Calu3 (cell line): ENCODE data around the gene GOLIM4. TPM values are rescaled to one million over a fixed set of nuclear protein-coding genes. Genes with fewer than 3 reads are reported as not detected.

Experiments
- BruUV-seq: library from RNA; stranded (reverse); fragments of 400-500 nt; replicated peaks from 2 replicates; lab custom pipeline; 2021; lab: Mats Ljungman, UMichigan
- CTCF ChIA-PET: fragments of 300-600 bp; sonication (Branson Sonifier 250); formaldehyde crosslinking; loops from one replicate; lab custom pipeline; 2022; ENCODE audit warnings: antibody characterized with exemption; lab: Charles Lee
- DNase-seq: peaks from one replicate; pipeline ENCODE4 v3.0.0; 2022
- H3K27ac Mint-ChIP-seq: one replicate; pipeline ENCODE4 v1.8.0; 2022; ENCODE audit warnings: mixed read lengths; ENCODE audit not compliant: unreplicated experiment
- H3K27me3 Mint-ChIP-seq: one replicate; pipeline ENCODE4 v1.8.0; 2022; ENCODE audit warnings: mixed read lengths; ENCODE audit not compliant: unreplicated experiment
- H3K36me3 Mint-ChIP-seq: one replicate; pipeline ENCODE4 v1.8.0; 2022; ENCODE audit warnings: mild to moderate bottlenecking, moderate library complexity, mixed read lengths; ENCODE audit not compliant: insufficient read depth, unreplicated experiment
- H3K4me1 Mint-ChIP-seq: one replicate; pipeline ENCODE4 v1.8.0; 2022; ENCODE audit warnings: mild to moderate bottlenecking, low read depth, mixed read lengths; ENCODE audit not compliant: unreplicated experiment
- H3K4me3 Mint-ChIP-seq: one replicate; pipeline ENCODE4 v1.8.0; 2022; ENCODE audit warnings: mild to moderate bottlenecking, low read depth, moderate library complexity, mixed read lengths; ENCODE audit not compliant: unreplicated experiment
- H3K9me3 Mint-ChIP-seq: one replicate; pipeline ENCODE4 v1.8.0; 2022; ENCODE audit warnings: low read depth, mixed read lengths; ENCODE audit not compliant: unreplicated experiment
- intact Hi-C: fragments of 100-400 bp; cut with micrococcal nuclease; formaldehyde crosslinking; loops from one replicate; pipeline ENCODE4 v1.10.0; 2022; ENCODE audit not compliant: unreplicated experiment
- total RNA-seq: library from RNA; stranded (reverse); gene quantifications from 2 replicates; pipeline ENCODE4 v1.2.3, GENCODE V29; 2022
- TF ChIP-seq, protein P1 (sequence below): fragments of 200-600 bp; IDR thresholded peaks from one replicate; pipeline ENCODE4 v1.8.0; 2022; ENCODE audit warnings: antibody characterized with exemption; ENCODE audit not compliant: unreplicated experiment

Gene GOLIM4
- total RNA-seq, 1 experiment from 2014 or later = 53.8 TPM

DNA sequence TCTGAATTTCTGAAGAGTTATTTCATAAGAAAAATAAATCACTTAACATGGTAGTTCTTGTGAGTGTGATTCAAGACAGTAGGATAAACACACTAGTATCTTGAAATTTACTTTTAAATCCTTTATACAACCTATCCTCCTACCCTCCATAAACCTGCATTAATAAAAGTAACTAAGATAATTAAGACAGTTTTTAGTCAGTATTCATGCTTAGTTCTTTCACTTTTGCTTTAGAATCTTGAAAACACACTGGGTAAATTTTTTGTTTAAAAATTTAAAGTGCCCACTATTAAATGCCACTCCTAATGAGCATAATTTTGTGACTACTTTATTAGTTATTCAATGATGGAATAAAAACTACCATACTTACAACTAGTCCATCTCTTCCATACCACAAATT is 28.8 kb downstream of the GOLIM4 start:
- Mint-ChIP-seq H3K27ac (no peak overlapping the region), H3K4me1 (peaks cover 57% of the 10 kb centered on the region), H3K27me3 (no peaks in the 10 kb centered on the region), H3K36me3 (peaks cover 11% of the 10 kb centered on the region), H3K9me3 (no peaks in the 10 kb centered on the region), H3K4me3 (no peak overlapping the region)
- no peak for DNase-seq
- no TSS peak for BruUV-seq
- intact Hi-C loops = no loop called here
- CTCF ChIA-PET = no interaction called here
- TF ChIP-seq, protein P1, sequence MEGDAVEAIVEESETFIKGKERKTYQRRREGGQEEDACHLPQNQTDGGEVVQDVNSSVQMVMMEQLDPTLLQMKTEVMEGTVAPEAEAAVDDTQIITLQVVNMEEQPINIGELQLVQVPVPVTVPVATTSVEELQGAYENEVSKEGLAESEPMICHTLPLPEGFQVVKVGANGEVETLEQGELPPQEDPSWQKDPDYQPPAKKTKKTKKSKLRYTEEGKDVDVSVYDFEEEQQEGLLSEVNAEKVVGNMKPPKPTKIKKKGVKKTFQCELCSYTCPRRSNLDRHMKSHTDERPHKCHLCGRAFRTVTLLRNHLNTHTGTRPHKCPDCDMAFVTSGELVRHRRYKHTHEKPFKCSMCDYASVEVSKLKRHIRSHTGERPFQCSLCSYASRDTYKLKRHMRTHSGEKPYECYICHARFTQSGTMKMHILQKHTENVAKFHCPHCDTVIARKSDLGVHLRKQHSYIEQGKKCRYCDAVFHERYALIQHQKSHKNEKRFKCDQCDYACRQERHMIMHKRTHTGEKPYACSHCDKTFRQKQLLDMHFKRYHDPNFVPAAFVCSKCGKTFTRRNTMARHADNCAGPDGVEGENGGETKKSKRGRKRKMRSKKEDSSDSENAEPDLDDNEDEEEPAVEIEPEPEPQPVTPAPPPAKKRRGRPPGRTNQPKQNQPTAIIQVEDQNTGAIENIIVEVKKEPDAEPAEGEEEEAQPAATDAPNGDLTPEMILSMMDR = no peak

DNA sequence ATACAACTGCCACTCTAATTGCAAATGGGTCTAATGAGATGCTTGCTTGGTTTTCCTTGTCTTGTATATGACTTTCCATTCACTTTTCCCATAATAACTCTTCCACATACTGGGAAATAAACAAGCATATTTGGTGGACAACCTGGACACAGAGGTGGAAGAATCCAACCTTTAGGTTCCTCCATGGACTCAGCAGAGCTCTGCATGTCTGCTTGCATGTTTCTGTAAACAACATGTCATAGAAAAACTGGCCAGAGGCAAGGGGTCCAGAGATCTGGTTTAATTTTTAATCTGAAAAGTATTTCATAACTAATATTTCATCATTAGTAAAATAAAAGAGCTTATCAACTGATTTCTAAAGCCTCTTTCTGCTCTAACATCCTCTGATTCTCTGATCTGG is 30.2 kb downstream of the GOLIM4 start:
- Mint-ChIP-seq H3K9me3 (no peaks in the 10 kb centered on the region), H3K27me3 (no peaks in the 10 kb centered on the region), H3K27ac (no peak overlapping the region), H3K36me3 (peaks cover 5% of the 10 kb centered on the region), H3K4me1 (peaks cover 52% of the 10 kb centered on the region), H3K4me3 (no peak overlapping the region)
- CTCF ChIA-PET = interaction anchor here (0.5 to 1.7 kb wide), 4 partner anchors 9 to 1084 kb away, joined by 3 to 8 read pairs (median 5); no protein-coding TSS in a partner anchor
- TF ChIP-seq, protein P1 = no peak
- no peak for DNase-seq
- intact Hi-C loops = no loop called here
- no TSS peak for BruUV-seq

DNA sequence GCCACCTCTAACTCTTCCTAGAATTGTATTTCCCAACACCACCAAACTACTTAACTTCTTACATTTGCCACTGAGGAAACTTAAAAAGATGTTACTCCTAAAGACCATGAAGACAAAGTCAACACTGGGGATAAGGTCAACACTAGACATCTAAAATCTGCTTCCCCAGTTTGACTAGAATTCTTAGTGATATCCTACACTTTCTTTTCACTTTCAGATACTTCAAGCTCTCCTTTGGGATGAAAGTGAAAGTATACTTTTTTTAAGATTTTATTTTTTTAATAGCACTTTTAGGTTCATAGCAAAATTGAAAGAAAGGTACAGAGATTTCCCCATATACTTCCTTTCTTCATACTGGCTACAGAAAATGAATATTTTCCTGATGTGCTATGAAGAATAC is 32.6 kb downstream of the GOLIM4 start:
- Mint-ChIP-seq H3K27me3 (no peaks in the 10 kb centered on the region), H3K36me3 (peaks cover 5% of the 10 kb centered on the region), H3K4me1 (peaks cover 55% of the 10 kb centered on the region), H3K4me3 (peak overlapping the region; percentile 19), H3K27ac (peak overlapping the region; percentile 61), H3K9me3 (no peaks in the 10 kb centered on the region)
- no peak for DNase-seq
- TF ChIP-seq, protein P1 = no peak
- intact Hi-C loops = loop anchor here (2.0 kb wide), 1 partner anchor 30 kb away; no protein-coding TSS in a partner anchor
- no TSS peak for BruUV-seq
- CTCF ChIA-PET = interaction anchor here (0.7 to 2.0 kb wide), 8 partner anchors 8 to 774 kb away, joined by 3 to 6 read pairs (median 4); no protein-coding TSS in a partner anchor

- intact Hi-C loops = loop anchor here (2.0 kb wide), 1 partner anchor 30 kb away; no protein-coding TSS in a partner anchor
- Mint-ChIP-seq H3K9me3 (no peaks in the 10 kb centered on the region), H3K27ac (peak overlapping the region; percentile 61), H3K4me1 (peaks cover 55% of the 10 kb centered on the region), H3K27me3 (no peaks in the 10 kb centered on the region), H3K36me3 (peaks cover 5% of the 10 kb centered on the region), H3K4me3 (peak overlapping the region; percentile 19)
- TF ChIP-seq, protein P1 = no peak
- CTCF ChIA-PET = interaction anchor here (0.7 to 2.0 kb wide), 7 partner anchors 9 to 103 kb away, joined by 3 to 6 read pairs (median 4); no protein-coding TSS in a partner anchor
- DNase-seq = peak; percentile 19
- no TSS peak for BruUV-seq
These were observed 33.0 kb downstream of the GOLIM4 start for GRCh38 chr3:168062679-168063078.
